HTR-8/SVneo (cell line): ENCODE measurements around the gene STXBP6.
"Not testable (repeated sequence)": the region's sequence is repeated elsewhere in the genome, so short reads cannot be mapped to it uniquely, and the experiment has no call there.

Source experiments
- DNase-seq: peaks from one replicate; pipeline ENCODE4 v3.0.0; 2011; ENCODE audit warnings: low spot score, mixed read lengths; ENCODE audit not compliant: insufficient read length
- FAIRE-seq: peaks from 2 replicates; lab custom pipeline; 2011; peaks lifted over from hg19 to GRCh38; lab: Jason Lieb, UNC

The STXBP6 gene

DNA sequence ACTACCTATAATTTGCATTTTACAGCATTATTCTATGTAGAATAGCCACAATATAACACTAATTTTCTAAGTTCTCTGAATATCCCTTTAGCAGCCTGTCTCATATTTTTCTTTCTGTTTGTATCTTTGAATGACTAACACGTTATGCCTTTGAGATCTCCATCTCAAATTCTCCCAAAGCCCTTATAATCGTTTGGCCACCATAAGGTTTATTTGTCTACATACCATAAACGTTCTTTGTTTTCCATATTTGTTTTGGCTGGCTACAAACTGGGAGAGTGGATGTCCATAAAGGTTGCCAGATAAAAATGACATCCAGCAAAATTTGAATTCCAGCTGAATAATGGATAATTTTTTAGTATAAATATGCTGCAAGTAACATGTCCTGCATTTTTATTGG is 203.7 kb downstream of the STXBP6 start:
- DNase-seq (no peak), FAIRE-seq (no peak)

DNA sequence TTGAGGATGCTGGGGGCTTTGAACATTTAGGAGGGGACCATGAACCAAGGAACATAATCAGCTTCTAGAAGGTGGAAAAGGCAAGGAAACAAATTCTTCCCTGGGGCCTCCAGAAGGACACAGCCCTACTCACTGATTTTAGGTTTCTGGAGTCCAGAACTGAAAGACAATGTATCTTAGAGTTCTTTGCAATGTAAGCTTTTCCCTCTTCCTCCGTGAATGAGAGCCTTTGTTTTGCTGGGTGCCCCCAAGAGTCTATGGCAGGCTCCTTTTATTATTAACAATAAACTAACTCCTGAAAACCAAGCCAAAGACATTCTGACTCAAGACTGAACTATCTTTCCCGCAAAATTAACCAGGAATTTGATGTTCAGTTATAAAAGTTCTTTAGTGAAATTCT is 204.1 kb downstream of the STXBP6 start:
- FAIRE-seq (no peak), DNase-seq (no peak)

DNA sequence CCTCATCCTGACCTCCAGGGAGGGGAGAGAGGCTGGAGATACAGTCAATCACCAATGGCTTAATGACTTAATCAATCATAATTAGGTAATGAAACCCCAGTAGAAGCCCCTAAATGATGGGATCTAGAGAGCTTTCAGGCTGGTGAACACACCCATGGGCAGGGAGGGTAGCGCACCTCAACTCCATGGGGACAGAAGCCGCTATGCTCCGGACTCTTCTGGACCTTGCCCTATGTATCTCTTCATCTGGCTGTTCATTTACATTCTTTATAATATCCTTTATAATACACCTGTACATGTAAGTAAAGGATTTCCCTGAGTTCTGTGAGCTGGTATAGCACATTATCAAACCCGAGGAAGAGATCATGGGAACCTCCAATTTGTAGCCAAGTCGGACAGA is 205.9 kb downstream of the STXBP6 start:
- FAIRE-seq (no peak), DNase-seq (no peak)

DNA sequence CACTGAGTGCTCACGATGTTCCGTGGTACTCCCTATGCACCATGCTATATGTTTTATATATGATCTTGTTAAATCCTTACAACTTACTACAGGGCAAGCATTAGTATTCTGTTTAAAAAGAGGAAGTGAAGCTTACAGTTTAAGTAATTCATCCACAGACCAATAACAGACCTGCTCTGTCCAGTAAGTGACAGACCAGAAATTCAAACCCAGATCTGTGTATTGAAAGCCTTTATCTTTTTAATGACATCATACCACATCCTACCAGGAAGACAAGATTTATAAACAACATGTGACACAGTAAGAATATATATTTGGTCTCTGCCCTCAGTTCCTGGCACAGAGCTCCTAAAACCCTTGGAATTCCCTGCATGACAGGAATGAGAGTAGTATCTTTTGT is 206.5 kb downstream of the STXBP6 start:
- DNase-seq (no peak), FAIRE-seq (no peak)

DNA sequence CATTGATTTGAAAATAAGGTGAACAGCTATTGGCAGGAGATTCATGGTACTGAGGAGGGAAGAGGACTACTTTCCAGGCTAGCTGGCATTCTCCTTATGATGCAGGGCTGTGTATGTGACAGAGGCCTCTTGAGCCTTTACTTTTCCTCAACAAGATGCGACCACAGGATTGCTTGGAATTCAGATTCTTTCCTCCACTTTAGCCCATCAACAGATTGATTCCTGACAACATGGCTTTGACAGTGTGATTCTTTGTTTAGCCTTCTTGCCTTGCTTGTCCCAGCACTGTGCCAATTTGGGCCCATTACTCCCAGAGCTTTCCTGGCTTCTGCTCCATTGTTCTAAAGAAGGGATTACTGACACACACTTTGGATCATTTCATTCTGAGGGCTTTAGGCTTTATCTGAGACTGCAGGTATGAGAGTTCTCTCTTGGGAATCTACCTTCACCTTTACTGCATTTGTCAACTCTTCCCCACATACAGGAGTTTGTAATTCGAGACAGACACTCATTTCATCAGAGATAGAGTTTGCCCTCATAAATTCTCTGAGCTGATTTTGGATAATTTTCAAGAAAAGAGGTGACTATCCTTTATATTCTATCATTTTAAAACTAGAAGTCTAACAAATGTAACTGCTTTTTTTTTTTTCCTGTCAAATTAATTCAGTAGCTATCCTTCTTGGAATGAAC is 209.6 kb downstream of the STXBP6 start:
- DNase-seq (peak; percentile 20), FAIRE-seq (no peak)

DNA sequence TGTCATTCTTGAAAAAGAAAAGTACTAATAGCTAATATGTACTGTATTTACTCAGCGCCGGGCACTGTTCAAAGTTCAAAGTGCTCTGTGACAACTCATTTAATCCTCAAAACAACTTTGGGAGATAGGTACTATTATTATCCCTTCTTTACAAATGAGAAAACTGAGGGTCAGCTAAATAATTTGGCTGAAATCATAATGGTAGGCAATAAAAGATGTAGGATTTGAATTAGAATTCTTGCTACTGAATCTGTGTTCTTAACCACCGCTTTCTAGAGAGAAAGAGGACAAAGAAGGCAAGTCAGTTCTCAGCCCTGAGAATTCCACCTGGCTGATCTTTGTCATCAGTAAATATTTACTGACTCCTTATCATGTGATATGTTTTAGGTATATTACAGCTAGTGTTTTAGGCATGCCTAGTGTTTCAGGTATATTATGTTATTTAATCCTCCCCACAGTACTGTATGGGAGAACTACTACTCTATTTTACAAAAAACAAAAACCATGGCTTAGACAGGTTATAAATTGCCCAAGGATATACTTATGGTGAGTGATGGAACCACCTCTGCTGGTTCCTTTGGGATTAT is 210.2 kb downstream of the STXBP6 start:
- FAIRE-seq (no peak), DNase-seq (no peak)

DNA sequence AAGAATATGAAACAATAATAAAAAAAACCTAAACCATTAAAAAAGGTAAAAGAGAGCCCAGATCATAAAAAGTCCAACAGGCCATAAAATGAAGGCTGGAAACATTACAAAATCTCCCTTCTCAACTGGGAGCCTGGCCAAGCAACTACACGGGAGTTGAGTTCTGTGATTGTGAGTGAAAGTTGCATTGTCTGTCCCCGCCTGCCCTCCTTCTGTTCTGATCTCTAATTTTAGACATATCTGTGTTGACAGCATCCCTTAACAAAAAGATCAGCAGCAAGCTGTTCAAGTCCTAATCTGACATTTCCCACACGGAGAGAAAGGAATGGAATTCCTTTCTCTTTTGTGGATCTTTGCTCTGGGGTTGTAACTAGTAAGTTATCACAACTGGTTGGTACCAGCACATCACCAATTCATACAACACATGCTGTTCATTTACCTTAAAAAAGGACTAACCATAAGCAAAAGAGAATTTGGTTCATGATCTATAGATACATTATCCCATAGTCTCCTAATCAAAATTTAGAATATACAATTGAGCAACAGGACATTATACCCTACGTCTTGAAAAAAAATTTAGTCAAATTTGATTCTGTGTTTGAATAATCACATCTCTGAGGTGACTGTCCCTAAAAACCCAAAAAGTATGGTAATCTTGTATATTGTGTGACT is 210.9 kb downstream of the STXBP6 start:
- DNase-seq (no peak), FAIRE-seq (peak; percentile 13)

DNA sequence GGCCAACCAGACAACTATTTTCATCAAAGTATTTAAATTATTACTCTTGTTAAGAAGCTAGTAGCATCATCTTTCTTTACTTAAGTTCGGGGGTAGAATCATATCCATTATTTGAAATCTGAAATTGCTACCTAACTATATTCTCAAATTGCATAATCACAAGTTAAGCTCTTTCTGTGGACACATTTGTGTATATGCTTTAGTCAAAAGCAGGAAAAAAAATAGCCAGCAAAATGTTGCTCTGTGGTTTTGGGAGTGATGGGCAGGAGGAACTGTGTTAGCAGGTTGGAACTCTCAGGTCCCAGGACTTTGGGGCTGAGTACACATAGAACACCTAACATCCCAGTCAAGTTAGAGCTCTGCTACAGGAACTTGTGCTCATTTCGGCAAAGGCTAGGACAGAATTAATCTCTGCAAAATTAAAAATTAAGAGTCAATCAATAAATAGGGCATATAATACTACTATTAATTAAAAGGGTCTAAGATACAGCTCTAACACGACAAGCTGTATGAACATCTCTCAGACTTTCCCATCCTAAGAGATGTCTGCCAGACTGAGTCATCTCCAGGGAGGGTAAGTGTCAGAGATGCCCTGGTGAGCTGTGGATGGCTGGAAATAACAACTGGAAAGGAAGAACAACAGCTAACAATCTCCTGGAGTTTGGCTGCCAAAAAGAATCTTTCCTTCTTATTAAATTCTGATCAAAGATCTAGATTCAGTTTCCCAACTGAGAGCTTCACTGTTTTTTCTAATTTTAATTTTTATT is 212.5 kb downstream of the STXBP6 start:
- FAIRE-seq: peak; percentile 52

DNA sequence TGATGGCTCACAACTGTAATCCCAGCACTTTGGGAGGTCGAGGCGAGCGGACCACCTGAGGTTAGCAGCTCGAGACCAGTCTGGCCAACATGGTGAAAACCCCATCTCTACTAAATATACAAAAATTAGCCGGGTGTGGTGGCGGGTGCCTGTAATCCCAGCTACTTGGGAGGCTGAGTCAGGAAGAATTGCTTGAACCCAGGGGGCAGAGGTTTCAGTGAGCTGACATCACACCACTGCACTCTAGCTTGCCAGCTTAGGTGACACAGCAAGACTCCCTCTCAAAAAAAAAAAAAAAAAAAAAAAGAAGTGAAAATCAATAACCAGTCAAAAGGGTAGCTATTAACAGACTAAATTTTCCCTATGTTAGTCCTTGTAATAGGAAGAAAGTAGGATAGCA is 213.6 kb downstream of the STXBP6 start:
- FAIRE-seq, DNase-seq: not testable (repeated sequence)

More for the DNA sequence above, 212.5 kb downstream of the STXBP6 start:
- DNase-seq: peak; percentile 35

DNA sequence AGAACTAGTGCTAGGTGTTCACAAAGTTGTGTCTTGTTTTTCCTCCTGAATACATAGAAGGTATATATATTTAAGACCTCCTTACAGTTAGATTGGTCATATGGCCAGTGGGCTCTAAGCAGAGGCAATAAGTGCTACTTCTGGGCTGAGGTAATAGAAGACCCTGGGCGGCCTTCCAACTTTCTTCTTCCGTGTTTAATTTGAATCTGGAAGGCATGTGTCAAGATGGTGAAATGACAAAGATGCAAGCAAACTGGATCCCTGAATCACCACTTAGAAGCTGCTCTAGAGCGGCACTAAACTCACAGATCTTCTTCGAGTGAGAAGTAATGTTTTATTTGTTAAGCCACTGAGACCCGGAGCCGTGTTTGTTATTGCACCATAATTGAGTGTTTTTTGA is 215.0 kb downstream of the STXBP6 start:
- DNase-seq (no peak), FAIRE-seq (no peak)

DNA sequence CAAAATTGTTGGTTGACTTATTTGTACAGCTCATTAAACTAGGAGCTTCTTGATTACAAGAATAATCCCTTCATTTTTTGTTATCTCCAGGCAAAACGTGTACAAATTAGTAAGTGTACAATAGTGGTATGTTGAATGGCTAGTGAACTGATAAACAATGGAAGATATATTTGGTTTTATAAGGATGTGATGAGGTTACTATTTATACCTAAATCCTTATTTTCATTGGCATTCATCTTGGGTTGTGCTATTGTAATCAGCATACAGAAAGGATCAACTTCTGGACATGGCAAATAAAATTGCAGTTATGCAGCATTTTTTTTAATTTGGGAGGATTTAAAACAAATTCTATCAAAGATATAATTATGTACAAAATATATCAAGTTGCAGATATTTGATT is 216.6 kb downstream of the STXBP6 start:
- FAIRE-seq: no peak
- DNase-seq: no peak

DNA sequence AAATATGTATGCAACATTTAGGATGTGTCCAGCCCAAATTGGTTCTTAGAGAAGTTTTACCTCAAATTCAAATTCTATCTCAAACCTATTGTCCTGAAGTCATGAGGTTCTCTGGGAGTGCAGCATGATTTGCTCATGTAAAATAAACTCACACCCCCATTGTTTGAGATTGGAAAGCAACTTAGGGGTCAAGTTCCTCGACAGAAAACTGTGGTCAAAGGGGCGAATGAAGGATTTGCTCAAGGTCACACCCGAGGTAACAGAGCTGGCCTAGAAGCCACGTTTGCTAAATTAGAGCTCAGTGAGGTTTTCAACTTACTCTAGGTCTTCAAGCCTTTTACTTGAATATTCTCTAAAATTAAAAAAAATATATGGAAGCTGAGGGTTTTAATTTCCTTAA is 218.3 kb downstream of the STXBP6 start:
- FAIRE-seq (no peak), DNase-seq (no peak)

DNA sequence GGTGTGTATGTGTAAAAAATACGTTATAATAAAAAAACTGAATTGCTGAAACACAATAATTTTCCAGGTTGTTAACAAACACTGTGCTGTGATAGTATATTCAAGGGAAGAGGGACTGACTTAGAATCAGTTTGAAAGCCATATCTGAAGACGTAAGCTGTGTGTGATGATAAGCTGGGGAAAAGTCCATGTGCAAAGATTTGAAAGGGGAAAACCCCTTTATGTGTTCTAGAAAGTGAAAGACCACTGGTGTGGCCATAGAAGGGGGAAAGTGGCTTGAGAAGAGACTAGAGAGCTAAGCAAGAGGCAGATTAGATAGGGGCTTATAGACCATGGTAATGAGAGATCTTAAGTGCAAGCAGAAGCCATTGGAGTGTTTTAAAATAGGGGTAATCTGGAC is 220.1 kb downstream of the STXBP6 start:
- no peak for FAIRE-seq

DNA sequence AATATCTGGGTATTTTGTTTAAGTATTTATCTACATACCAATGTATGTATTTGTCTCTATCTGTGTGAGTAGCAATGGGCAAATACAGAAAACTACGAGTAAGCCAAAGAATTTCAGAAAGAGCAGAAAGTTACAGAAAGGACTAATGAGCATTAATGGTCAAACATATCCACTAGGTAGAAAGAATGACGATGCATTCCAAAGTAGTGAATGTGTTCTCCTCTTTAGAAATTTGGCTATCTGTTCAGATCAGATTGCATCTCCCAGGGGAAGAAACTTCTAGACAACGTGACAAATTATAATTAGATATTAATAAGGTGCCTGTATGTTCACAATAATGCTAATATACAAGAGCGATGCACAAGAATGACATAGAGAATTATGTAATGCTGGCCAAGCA is 221.5 kb downstream of the STXBP6 start:
- FAIRE-seq: no peak
- DNase-seq: no peak

More for the DNA sequence above, 220.1 kb downstream of the STXBP6 start:
- no peak for DNase-seq

DNA sequence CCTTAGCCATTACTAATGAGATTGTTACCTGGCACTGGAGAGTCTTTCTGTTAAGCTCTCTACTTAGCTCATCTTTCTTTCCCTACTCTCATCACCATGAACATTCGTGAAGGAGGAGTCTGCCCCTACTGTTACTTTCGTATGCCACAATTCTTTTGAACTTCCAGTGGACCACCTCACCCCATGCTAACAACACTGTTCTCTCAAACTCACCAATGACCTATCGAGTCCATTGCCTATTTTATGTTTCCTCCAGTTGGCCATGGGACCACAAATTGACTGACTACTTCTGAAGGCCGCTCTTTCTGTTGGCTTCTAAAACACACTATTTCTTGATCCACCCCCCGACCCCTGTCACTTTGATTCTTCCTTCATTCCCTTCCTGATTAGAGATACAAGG is 223.6 kb downstream of the STXBP6 start:
- DNase-seq (no peak), FAIRE-seq (peak; percentile 81)

DNA sequence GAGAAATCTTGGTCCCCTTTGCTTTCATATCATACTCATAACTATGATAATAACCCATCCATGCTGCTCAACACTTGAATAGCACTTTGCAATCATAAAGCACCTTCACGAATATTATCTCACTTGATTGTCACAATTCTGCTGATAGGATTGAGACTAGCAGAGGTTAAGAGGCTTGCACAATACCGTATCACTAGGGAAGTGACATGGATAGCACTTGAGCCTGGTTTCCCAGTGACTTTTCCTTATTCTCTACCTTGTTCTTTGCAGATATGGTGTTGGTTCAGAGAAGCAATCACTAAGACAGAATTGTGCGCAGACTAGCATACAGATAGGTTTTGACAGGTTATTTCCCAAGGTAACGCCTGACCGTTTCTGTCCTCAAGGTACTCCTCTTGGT is 229.3 kb downstream of the STXBP6 start:
- DNase-seq: no peak

DNA sequence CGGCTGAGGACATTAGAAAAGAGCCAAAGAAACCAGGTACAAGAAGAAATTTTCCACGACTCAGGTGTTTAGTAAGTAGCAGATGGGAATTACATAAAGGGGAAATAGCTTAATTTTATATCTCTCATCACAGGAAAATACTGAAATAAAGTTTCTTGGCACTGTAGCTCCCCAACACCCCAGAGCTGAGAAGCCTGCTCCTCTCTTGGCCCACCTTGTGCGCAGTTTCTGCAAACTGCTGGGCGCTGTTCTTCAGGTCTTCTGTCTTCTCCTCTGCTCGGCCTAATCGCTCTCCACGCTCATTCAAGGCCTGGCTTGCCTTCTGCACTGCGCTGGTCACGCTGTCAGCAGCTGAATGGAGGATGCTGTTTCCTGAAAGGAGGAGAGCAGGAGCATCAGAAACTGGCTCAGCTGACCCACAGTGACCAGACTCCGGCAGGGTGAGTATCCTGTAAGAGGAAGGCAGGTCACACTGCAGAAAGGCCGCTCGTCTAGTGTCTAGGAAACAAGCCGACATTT is 231.1 kb downstream of the STXBP6 start:
- DNase-seq (no peak), FAIRE-seq (no peak)

More for the DNA sequence above, 229.3 kb downstream of the STXBP6 start:
- no peak for FAIRE-seq

DNA sequence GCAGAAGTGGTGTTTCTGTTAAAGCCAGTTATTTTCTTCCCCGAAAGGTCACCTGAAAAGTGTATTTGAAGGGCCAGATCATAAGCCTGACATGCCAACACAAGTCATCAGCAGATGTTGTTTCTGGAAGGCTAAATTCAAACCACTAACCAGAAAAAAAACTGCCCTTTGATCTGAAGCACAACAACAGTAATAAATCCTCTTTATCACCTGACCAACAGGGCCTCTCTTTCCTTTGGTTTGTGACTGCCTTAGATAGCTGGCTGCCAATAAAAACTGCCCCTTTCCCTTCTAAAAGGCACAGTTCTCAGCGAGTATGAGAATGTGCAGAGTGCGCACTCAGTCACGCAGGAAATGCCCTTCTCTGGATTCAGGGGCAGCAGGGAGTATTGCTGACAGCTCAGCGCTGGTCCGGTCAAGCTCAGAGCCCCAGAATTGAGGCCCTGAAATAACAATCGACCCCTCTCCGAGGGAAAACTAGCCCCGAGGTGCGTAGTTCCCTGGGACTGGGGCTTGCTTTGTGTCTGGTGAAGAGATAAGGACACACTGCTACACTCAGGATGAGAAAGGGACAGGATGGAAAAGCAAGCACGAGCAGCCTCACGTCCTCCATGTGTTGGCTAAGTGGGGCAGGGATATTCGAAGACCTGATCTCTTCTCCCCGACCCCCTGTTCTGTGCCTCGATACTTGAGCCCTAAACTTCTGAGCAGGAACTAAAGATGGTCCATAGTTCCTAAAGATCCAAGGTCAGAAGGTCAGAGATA is 231.7 kb downstream of the STXBP6 start:
- peak; percentile 20 for FAIRE-seq
- DNase-seq: no peak

DNA sequence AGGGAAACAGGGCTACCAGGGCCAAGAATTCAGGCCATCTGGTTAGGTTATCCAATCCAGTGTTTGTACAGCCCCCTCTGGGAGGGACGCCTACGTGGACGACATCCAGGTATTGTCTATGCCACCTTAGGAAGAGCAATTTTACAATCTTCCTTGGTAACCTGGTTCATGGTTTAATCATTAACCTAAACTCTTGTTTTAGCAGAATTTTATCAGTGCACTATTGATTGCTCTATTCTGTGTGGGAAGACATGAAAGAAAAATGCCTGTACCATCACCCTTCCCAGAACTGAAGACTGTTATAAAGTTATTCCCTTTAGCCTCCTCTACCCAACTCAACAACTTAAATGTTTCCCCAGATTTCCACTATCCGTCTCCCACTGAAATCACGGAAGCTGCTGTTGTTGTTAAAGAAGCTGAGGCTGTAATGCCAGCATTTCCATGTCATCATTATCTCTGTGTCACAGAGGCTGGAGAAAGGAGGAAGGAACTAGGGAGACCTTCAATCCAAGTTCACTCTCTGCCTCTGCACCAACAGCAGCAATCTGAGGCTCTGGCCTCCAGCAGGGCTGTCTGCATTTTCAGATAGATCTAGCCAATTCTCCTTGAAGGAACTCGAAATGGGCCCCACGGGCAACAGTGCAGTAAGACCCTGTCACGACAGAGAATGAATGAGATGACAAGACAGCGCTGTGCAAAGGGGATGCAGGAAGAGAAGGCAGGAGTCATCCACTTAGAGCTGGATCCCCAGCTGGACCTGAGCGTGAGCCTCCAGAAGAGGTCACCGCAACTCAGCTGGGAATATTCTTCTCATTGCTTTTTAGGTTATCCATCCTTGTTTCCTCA is 232.5 kb downstream of the STXBP6 start:
- peak; percentile 55 for DNase-seq
- no peak for FAIRE-seq
